Endothelial cell of umbilical vein (primary cell): ENCODE results near the gene RNH1. TPM values are rescaled to one million over a fixed set of nuclear protein-coding genes. Genes with fewer than 3 reads are reported as not detected.

Experiments
- BruUV-seq: library from RNA; stranded (reverse); fragments of 400-500 nt; replicated peaks from 2 replicates; lab custom pipeline; 2021; lab: Mats Ljungman, UMichigan
- CTCF ChIA-PET: fragments of 300-600, 350-600 bp; sonication (Branson Sonifier 250); formaldehyde crosslinking; loops from one replicate; lab custom pipeline; 2021; ENCODE audit warnings: antibody characterized with exemption, inconsistent platforms; lab: Charles Lee
- POLR2A ChIA-PET: fragments of 300-600, 350-600 bp; sonication (Branson Sonifier 250); formaldehyde crosslinking; loops from one replicate; lab custom pipeline; 2021; ENCODE audit warnings: antibody characterized with exemption, inconsistent platforms; lab: Charles Lee
- DNase-seq: peaks from one replicate; pipeline ENCODE4 v3.0.0-alpha.2; 2011; ENCODE audit warnings: low read depth, low spot score
- FAIRE-seq: peaks from 2 replicates; lab custom pipeline; 2011; peaks lifted over from hg19 to GRCh38; lab: Jason Lieb, UNC
- H2AFZ ChIP-seq: 2 replicates; pipeline ENCODE4 v1.6.0; 2012; ENCODE audit warnings: low read depth, low read length, control low read depth, inconsistent platforms
- H3K27ac ChIP-seq: 2 replicates; pipeline ENCODE4 v1.5.1; 2011; ENCODE audit warnings: low read depth, mild to moderate bottlenecking, control low read depth, low read length, moderate library complexity; ENCODE audit not compliant: insufficient read depth
- H3K27me3 ChIP-seq, 2 experiments: 2 replicates each; pipeline versions ENCODE4 v1.6.0 to v1.6.1; 2011; ENCODE audit warnings: low read length in 2 of 2, mixed read lengths in 1 of 2; ENCODE audit not compliant: control insufficient read depth in 2 of 2, insufficient read depth in 2 of 2
- H3K36me3 ChIP-seq, 2 experiments: 2 replicates in 1 of 2; 3 replicates in 1 of 2; pipeline ENCODE4 v1.5.1; 2011; ENCODE audit warnings: low read length in 2 of 2, mild to moderate bottlenecking in 1 of 2, moderate library complexity in 1 of 2; ENCODE audit not compliant: control insufficient read depth in 2 of 2, insufficient read depth in 2 of 2; ENCODE audit errors: extremely low read depth in 1 of 2
- H3K4me1 ChIP-seq: 3 replicates; pipeline ENCODE4 v1.5.1; 2011; ENCODE audit warnings: mild to moderate bottlenecking, low read length; ENCODE audit not compliant: control insufficient read depth, insufficient read depth; ENCODE audit errors: extremely low read depth
- H3K4me2 ChIP-seq: 2 replicates; pipeline ENCODE4 v1.6.1; 2011; ENCODE audit warnings: low read length, control low read depth, mixed read lengths; ENCODE audit not compliant: insufficient read depth
- H3K4me3 ChIP-seq, 3 experiments: fragments of 200-600 bp in 1 of 3; sonication (generic), shearing (Covaris generic) in 1 of 3; replicated peaks in 1 of 3; 2 replicates each; pipeline ENCODE4 v1.5.1; 2011 to 2016; ENCODE audit warnings: control low read depth in 3 of 3, low read length in 3 of 3, mild to moderate bottlenecking in 2 of 3, inconsistent platforms in 1 of 3, low read depth in 1 of 3, moderate library complexity in 1 of 3; ENCODE audit not compliant: insufficient read depth in 1 of 3
- H3K79me2 ChIP-seq: 2 replicates; pipeline ENCODE4 v1.6.0; 2012; ENCODE audit warnings: low read length, inconsistent platforms; ENCODE audit not compliant: control insufficient read depth, insufficient read depth
- H3K9ac ChIP-seq: replicated peaks from 2 replicates; pipeline ENCODE3; 2011; ENCODE audit warnings: low read length, control low read depth; ENCODE audit not compliant: insufficient read depth; ENCODE audit errors: extremely low read depth
- H3K9me1 ChIP-seq: replicated peaks from 3 replicates; pipeline ENCODE4 v1.6.0; 2011; ENCODE audit warnings: mild to moderate bottlenecking, low read length; ENCODE audit not compliant: control insufficient read depth, insufficient read depth; ENCODE audit errors: extremely low read depth
- H3K9me3 ChIP-seq: replicated peaks from 2 replicates; pipeline ENCODE4 v1.5.1; 2012; ENCODE audit warnings: low read length, inconsistent platforms; ENCODE audit not compliant: control insufficient read depth, insufficient read depth
- H4K20me1 ChIP-seq: replicated peaks from 2 replicates; pipeline ENCODE3; 2011; ENCODE audit warnings: mild to moderate bottlenecking, low read length; ENCODE audit not compliant: control insufficient read depth, insufficient read depth; ENCODE audit errors: extremely low read depth
- EZH2 ChIP-seq: IDR thresholded peaks from 2 replicates; pipeline ENCODE4 v1.6.1; 2012; ENCODE audit warnings: borderline replicate concordance, low read depth, mild to moderate bottlenecking, moderate library complexity, low read length, inconsistent platforms; ENCODE audit not compliant: severe bottlenecking
- FOS ChIP-seq: IDR thresholded peaks from 2 replicates; pipeline ENCODE4 v1.6.1; 2011; ENCODE audit warnings: mild to moderate bottlenecking, low read length, moderate library complexity, borderline replicate concordance; ENCODE audit not compliant: insufficient read depth
- GATA2 ChIP-seq: IDR thresholded peaks from 2 replicates; pipeline ENCODE4 v1.7.0; 2011; ENCODE audit warnings: low read depth, mild to moderate bottlenecking, moderate library complexity, mixed read lengths, low read length; ENCODE audit not compliant: insufficient read length, insufficient read depth
- JUN ChIP-seq: IDR thresholded peaks from 2 replicates; pipeline ENCODE4 v1.6.1; 2011; ENCODE audit warnings: borderline replicate concordance, low read depth; ENCODE audit not compliant: insufficient read length, insufficient read depth
- MYC ChIP-seq: IDR thresholded peaks from one replicate; pipeline ENCODE4 v1.6.1; 2011; ENCODE audit warnings: mild to moderate bottlenecking, low read depth, low read length
- POLR2A ChIP-seq: IDR thresholded peaks from 2 replicates; pipeline ENCODE4 v1.6.1; 2012; ENCODE audit warnings: low read depth, mild to moderate bottlenecking, control low read depth, low read length
- POLR2AphosphoS5 ChIP-seq: IDR thresholded peaks from 2 replicates; pipeline ENCODE4 v1.6.1; 2012; ENCODE audit warnings: low read depth, mild to moderate bottlenecking, control low read depth, low read length, moderate library complexity; ENCODE audit not compliant: insufficient read depth
- dilution Hi-C: fragments of 300-500 bp; cut with MboI; formaldehyde crosslinking; loops from one replicate; pipeline ENCODE4 v1.15.0; 2019; ENCODE audit warnings: low sequenced_read_pairs; ENCODE audit not compliant: extremely low pct_ligation_motif_present
- intact Hi-C: fragments of 100-400 bp; cut with micrococcal nuclease; formaldehyde crosslinking; loops from one replicate; pipeline ENCODE4 v1.10.0; 2022
- polyA plus RNA-seq, 4 experiments: library from polyadenylated mRNA; depleted of rRNA in 3 of 4; stranded (reverse) in 3 of 4; unstranded in 1 of 4; fragments of >200 nt; gene quantifications; 2 replicates each; pipeline versions ENCODE4 v1.2.1 to v1.2.3, GENCODE V29; 2011 to 2012; ENCODE audit warnings: missing spikeins in 1 of 4
- total RNA-seq: library from RNA; stranded (reverse); gene quantifications from 2 replicates; pipeline ENCODE4 v1.2.3, GENCODE V29; 2021
- TF ChIP-seq, protein P1 (sequence below), 2 donors: IDR thresholded peaks; 1 replicate in 1 of 2; 2 replicates in 1 of 2; pipeline ENCODE4 v1.5.1; 2011; ENCODE audit warnings: low read length in 2 of 2, mild to moderate bottlenecking in 2 of 2, moderate library complexity in 2 of 2, control low read depth in 1 of 2, inconsistent platforms in 1 of 2, low read depth in 1 of 2; ENCODE audit not compliant: insufficient read depth in 1 of 2; ENCODE audit errors: extremely low read depth in 1 of 2
- TF ChIP-seq, protein P2 (sequence below): IDR thresholded peaks from 2 replicates; pipeline ENCODE4 v1.6.1; 2011; ENCODE audit not compliant: insufficient read depth, insufficient read length

The RNH1 gene
- total and polyA plus RNA-seq, 2 donors (not counting 3 experiments of a cell fraction or from before 2014, with no cell fraction given) = 144 to 198 TPM

DNA sequence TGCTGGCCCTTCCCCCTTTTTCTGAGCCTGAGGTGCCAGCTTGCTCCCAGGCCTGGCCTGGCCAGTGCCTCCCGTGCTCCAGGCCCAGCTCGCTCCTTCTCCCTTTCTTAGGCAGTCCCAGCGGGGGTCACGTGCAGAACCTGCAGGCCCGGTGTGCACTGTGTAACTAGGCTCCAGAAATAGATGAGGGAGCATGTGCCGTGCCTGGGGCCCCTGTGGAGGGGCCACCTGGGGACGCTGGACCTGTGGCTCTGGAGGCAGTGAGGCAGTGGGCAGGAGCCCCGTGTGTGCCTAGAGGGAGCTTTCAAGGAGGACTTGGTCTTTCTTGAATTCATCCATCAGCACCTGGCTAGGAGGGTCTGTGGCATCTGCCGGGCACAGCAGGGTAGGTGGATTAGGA lies 45.4 kb downstream of the RNH1 start:
- BruUV-seq = no TSS peak
- H3K27ac ChIP-seq = no peak overlapping the region
- CTCF ChIA-PET = no interaction called here
- H3K9ac ChIP-seq = no peak overlapping the region
- no peak overlapping the region for H3K4me3 ChIP-seq
- TF ChIP-seq POLR2AphosphoS5 (no peak), FOS (no peak), EZH2 (no peak), JUN (no peak), MYC (no peak), GATA2 (no peak), POLR2A (no peak)
- TF ChIP-seq, protein P1, sequence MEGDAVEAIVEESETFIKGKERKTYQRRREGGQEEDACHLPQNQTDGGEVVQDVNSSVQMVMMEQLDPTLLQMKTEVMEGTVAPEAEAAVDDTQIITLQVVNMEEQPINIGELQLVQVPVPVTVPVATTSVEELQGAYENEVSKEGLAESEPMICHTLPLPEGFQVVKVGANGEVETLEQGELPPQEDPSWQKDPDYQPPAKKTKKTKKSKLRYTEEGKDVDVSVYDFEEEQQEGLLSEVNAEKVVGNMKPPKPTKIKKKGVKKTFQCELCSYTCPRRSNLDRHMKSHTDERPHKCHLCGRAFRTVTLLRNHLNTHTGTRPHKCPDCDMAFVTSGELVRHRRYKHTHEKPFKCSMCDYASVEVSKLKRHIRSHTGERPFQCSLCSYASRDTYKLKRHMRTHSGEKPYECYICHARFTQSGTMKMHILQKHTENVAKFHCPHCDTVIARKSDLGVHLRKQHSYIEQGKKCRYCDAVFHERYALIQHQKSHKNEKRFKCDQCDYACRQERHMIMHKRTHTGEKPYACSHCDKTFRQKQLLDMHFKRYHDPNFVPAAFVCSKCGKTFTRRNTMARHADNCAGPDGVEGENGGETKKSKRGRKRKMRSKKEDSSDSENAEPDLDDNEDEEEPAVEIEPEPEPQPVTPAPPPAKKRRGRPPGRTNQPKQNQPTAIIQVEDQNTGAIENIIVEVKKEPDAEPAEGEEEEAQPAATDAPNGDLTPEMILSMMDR (IDR thresholded peaks at IDR 0.05; ENCODE audit: extremely low read depth in 1 of 2, insufficient read depth in 1 of 2, low read depth in 1 of 2, low read length in 2 of 2) = no peak
- TF ChIP-seq, protein P2, sequence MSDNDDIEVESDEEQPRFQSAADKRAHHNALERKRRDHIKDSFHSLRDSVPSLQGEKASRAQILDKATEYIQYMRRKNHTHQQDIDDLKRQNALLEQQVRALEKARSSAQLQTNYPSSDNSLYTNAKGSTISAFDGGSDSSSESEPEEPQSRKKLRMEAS = no peak
- H3K4me1 ChIP-seq = no peaks in the 10 kb centered on the region
- H3K27me3 ChIP-seq = no peaks in the 10 kb centered on the region
- no peaks in the 10 kb centered on the region for H4K20me1 ChIP-seq
- FAIRE-seq (no peak), DNase-seq (no peak)
- no peaks in the 10 kb centered on the region for H3K9me3 ChIP-seq
- peaks cover 0 to 15% of the 10 kb centered on the region in 2 experiments for H3K36me3 ChIP-seq
- no peaks in the 10 kb centered on the region for H3K9me1 ChIP-seq
- dilution Hi-C loops = no loop called here
- intact Hi-C loops = no loop called here
- no peak overlapping the region for H2AFZ ChIP-seq
- H3K79me2 ChIP-seq = peaks cover 14% of the 10 kb centered on the region
- H3K4me2 ChIP-seq = no peak overlapping the region
- POLR2A ChIA-PET = no interaction called here
